Measurements from ENCODE around the gene SPAG5.
A peak's percentile ranks its signal among the peaks of the same experiment; 100 is the strongest.

The SPAG5 gene

DNA sequence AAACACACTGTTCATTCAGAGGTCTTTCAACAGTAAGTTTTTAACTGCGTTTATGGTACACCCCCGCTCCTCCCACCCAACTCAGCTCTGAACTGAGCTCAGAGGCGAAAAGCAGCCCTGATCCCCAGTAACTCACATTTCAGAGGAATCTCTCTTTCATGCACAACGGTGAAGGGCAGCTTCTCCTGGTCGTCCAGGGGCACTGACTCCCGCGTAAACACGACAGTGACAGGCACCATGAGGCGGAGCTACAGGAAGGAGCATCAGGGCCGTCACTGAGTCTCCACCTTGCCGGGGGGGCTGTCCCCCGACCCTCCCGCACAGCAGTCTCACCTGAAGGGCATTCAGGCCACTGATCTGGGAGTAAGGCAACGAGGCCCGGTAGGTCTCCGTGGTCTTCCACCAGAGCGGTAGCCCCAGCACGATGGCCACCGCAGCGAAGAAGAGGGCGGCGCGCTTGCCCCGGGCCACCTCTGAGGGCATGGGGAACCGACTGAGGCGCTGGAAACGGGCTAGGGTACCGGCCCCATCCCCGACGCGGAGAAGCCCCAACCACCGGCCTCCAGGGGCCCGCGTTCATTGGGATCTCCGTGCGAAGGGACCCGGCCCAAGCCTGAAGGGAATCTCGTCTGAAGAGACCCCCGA is 28.0 kb downstream of the SPAG5 start:
- Histone ChIP-seq H3K4me1 (ENCODE audit: insufficient read depth, low read length) (peaks cover 3% of the 10 kb centered on the region; the same call in 1 of the 2 replicates), H3K27me3 (ENCODE audit: insufficient read depth, low read length) (peaks cover 15% of the 10 kb centered on the region; the same call in 1 of the 2 replicates), H3K36me3 (ENCODE audit: insufficient read depth, low read length) (peaks cover 12% of the 10 kb centered on the region; the same call in 1 of the 2 replicates), H3K27ac (ENCODE audit: low read depth, low read length) (peak overlapping the region; percentile 59; the same call in 1 of the 2 replicates), H3K9me3 (ENCODE audit: insufficient read depth, low read depth, low read length) (no peaks in the 10 kb centered on the region), H3K9ac (ENCODE audit: low read depth, low read length) (peak overlapping the region; percentile 76), H3K4me3 (ENCODE audit: low read length) (peak overlapping the region; percentile 96)
- 1% methylated on average over 39 of the region's 39 CpGs for WGBS

DNA sequence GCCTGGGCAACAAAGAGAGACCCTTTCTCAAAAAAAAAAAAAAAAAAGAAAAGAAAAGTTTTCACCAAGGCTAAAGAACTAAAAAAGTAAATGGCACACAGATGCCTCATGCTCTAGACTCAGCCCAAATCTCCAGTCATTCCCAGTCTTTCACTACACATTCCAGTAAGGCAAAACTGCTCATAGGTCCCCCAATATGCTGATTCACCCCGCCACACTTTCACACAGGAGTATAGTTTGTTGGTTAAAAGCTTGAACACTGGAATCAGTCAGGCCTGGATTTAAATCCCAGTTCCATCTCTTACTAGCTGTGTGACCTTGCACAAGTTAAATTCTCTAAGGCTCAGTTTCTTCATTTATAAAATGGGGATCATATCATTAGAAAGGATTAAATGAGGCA is 29.4 kb downstream of the SPAG5 start:
- H3K36me3 ChIP-seq (ENCODE audit: insufficient read depth, low read length) = peaks cover 7% of the 10 kb centered on the region; the same call in 1 of the 2 replicates
- 100% methylated on average over 1 of the region's 1 CpG for WGBS
- H3K9ac ChIP-seq (ENCODE audit: low read depth, low read length) = no peak overlapping the region
- no peak overlapping the region for H3K27ac ChIP-seq (ENCODE audit: low read depth, low read length)
- H3K27me3 ChIP-seq (ENCODE audit: insufficient read depth, low read length) = peaks cover 15% of the 10 kb centered on the region; the same call in 1 of the 2 replicates
- H3K4me3 ChIP-seq (ENCODE audit: low read length) = no peak overlapping the region
- H3K9me3 ChIP-seq (ENCODE audit: insufficient read depth, low read depth, low read length) = no peaks in the 10 kb centered on the region
- peaks cover 3% of the 10 kb centered on the region; the same call in 1 of the 2 replicates for H3K4me1 ChIP-seq (ENCODE audit: insufficient read depth, low read length)

DNA sequence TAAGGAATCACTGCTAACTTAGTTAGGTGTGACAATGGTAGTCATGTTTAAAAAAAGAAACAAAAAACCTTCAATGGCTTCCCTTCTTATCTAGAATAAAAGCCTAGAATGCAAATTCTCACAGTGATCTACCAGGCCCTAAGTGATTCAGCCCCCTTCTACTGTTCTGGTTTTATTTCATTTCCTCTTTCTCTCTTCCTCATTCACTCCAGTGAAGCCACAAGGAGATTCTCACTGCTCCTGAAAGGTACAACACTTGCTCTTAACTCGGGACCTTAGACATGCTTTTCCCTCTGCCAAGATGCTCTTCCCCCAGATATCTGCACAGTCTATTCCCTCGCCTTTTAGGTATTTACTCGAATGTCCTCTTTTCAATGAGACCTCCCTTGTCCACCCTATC is 31.2 kb downstream of the SPAG5 start:
- Histone ChIP-seq H3K27ac (ENCODE audit: low read depth, low read length) (no peak overlapping the region), H3K27me3 (ENCODE audit: insufficient read depth, low read length) (peaks cover 9% of the 10 kb centered on the region; the same call in 1 of the 2 replicates), H3K36me3 (ENCODE audit: insufficient read depth, low read length) (peaks cover 15% of the 10 kb centered on the region), H3K4me3 (ENCODE audit: low read length) (no peak overlapping the region), H3K4me1 (ENCODE audit: insufficient read depth, low read length) (peaks cover 3% of the 10 kb centered on the region; the same call in 1 of the 2 replicates), H3K9ac (ENCODE audit: low read depth, low read length) (no peak overlapping the region), H3K9me3 (ENCODE audit: insufficient read depth, low read depth, low read length) (no peaks in the 10 kb centered on the region)
- WGBS = 93% methylated on average over 3 of the region's 3 CpGs

DNA sequence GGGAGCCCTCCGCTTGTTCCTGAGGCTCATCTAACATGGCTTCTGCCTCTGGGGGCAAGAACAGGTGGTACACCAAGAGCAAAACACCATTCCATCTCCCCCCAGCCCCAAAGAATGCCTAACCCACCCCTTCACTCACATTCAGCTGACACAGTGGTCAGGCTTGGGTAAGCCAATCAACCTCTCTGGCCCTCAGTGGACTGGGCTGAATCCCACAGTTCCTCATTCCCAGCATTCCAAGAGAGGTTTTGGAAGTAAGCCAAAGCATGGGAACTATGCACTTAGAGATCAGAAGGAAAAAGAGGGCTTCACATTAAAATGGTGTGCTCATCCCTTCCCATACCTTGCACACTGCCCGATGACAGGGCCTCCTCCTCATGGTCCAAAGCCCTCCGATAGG is 35.4 kb downstream of the SPAG5 start:
- Histone ChIP-seq H3K4me3 (ENCODE audit: low read length) (no peak overlapping the region), H3K36me3 (ENCODE audit: insufficient read depth, low read length) (peaks cover 37% of the 10 kb centered on the region), H3K9me3 (ENCODE audit: insufficient read depth, low read depth, low read length) (no peaks in the 10 kb centered on the region), H3K27ac (ENCODE audit: low read depth, low read length) (no peak overlapping the region), H3K4me1 (ENCODE audit: insufficient read depth, low read length) (no peaks in the 10 kb centered on the region), H3K27me3 (ENCODE audit: insufficient read depth, low read length) (no peaks in the 10 kb centered on the region), H3K9ac (ENCODE audit: low read depth, low read length) (no peak overlapping the region)
- 100% methylated on average over 3 of the region's 3 CpGs for WGBS

DNA sequence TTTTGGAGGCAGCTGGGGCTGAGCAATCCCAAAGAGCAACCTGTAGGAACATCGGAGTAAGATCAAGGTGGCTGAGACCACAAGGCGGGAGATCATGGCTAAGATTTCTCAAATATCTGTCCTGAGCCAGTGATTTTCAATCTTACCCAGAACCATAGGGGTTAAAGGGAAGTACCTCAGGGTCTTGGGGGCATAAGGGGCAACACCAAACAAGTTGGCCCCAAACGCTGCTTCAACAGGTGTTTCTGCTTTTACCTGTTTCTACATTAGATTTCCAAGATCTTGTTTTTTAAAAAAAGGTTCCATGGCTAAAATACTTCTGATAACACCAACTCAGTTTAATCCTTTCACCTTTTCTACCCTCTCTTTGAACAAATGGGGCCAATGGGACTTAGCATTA is 43.8 kb downstream of the SPAG5 start:
- Histone ChIP-seq H3K9me3 (ENCODE audit: insufficient read depth, low read depth, low read length) (no peaks in the 10 kb centered on the region), H3K9ac (ENCODE audit: low read depth, low read length) (no peak overlapping the region), H3K27ac (ENCODE audit: low read depth, low read length) (no peak overlapping the region), H3K4me3 (ENCODE audit: low read length) (no peak overlapping the region), H3K36me3 (ENCODE audit: insufficient read depth, low read length) (peaks cover 58% of the 10 kb centered on the region), H3K27me3 (ENCODE audit: insufficient read depth, low read length) (no peaks in the 10 kb centered on the region), H3K4me1 (ENCODE audit: insufficient read depth, low read length) (peaks cover 6% of the 10 kb centered on the region; the same call in 1 of the 2 replicates)
- 95% methylated on average over 3 of the region's 3 CpGs for WGBS

DNA sequence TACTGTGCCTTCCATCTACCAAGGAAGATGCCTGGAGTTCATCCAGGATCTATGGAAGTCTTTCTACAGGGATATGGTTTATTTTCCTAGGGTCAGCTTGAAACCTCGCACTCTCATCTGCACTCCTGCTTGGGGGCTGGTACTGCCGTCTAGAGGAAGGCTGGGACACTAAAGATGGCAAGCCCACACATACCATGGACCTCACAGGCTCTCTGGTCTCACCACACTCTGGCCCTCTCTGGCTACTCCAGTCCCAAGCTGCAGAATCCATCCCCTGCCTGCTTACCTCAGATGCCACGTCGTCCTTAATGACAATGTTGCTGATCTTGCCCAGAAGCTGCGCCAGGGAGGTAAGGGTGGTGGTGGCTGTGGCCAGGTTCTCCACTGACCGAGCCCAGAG is 44.3 kb downstream of the SPAG5 start:
- Histone ChIP-seq H3K27ac (ENCODE audit: low read depth, low read length) (no peak overlapping the region), H3K36me3 (ENCODE audit: insufficient read depth, low read length) (peaks cover 54% of the 10 kb centered on the region), H3K27me3 (ENCODE audit: insufficient read depth, low read length) (no peaks in the 10 kb centered on the region), H3K4me1 (ENCODE audit: insufficient read depth, low read length) (peaks cover 6% of the 10 kb centered on the region; the same call in 1 of the 2 replicates), H3K9ac (ENCODE audit: low read depth, low read length) (no peak overlapping the region), H3K4me3 (ENCODE audit: low read length) (no peak overlapping the region), H3K9me3 (ENCODE audit: insufficient read depth, low read depth, low read length) (no peaks in the 10 kb centered on the region)
- 94% methylated on average over 6 of the region's 6 CpGs for WGBS

DNA sequence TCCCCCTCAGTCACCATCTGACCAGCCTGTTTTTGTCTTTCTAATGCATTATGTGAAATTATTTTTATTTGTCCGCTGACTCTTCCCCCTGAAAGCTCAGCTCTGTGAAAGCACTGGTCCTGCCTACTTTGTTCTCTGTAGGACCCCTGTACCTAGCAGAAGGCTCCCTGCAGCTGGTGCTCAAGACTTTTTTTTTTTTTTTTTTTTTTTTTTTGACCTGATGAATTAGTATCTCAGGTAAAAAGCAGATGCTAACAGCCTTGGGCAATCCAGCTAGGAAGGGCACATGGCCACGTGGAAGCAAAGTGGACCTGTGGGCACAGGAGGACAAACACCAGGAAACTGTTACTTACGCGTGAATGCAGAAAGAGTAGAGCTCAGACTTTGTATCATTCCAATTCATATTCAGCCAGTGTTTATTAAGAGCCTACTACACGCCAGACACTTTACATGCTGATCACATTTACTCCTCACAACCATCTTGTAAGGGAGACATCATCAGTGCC is 45.8 kb downstream of the SPAG5 start:
- Histone ChIP-seq H3K4me3 (ENCODE audit: low read length) (peak overlapping the region; percentile 47), H3K9ac (ENCODE audit: low read depth, low read length) (no peak overlapping the region), H3K27ac (ENCODE audit: low read depth, low read length) (no peak overlapping the region), H3K27me3 (ENCODE audit: insufficient read depth, low read length) (no peaks in the 10 kb centered on the region), H3K36me3 (ENCODE audit: insufficient read depth, low read length) (peaks cover 46% of the 10 kb centered on the region), H3K9me3 (ENCODE audit: insufficient read depth, low read depth, low read length) (no peaks in the 10 kb centered on the region), H3K4me1 (ENCODE audit: insufficient read depth, low read length) (peaks cover 6% of the 10 kb centered on the region; the same call in 1 of the 2 replicates)
- 79% methylated on average over 5 of the region's 5 CpGs for WGBS

DNA sequence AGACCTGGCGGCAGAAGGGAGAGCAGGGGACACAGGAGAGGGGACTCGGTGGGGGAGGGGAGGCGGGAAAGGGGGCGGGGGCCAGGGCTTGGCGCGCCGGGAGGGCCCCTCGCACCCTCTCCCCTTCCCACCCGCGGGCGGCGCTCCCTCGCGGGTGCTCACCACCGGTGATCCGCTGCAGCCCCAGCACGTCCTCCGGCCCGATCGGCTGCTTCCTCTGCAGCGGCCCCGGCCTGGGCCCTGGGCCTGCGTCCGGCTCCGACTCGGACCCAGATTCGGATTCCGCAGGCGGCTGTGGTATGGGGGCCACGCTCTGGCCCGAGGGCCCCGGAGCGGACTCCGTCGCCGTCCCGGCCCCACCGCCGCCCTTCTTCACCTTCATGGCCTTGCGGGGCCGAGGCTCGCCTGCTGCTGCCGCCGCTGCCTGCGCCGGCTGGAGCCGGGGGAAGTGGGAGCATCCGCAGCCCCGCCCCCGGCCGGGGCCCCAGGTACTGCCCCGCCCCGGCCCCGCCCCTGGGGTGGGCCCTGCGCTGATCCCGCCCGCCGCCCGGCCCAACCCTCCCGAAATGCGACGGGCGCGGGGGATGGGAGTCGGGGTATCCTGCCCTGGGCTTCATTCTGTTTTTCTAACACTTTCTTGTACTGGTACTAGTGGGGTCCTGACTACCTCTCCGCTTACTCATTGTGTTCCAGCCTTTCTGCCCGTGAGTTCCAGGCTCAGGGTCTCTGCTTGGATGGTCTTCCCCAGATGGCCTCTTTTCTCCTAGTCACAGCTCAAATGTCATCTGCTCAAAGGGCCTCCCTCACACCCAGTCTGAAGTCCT is 46.4 kb downstream of the SPAG5 start, which contains the start of gene UNC119:
TSS of gene UNC119 (minus strand) at position 449 of the 824 bp plus-strand sequence. CDS start at position 382, 67 bp downstream.
- Histone ChIP-seq H3K4me1 (ENCODE audit: insufficient read depth, low read length) (peaks cover 6% of the 10 kb centered on the region; the same call in 1 of the 2 replicates), H3K9me3 (ENCODE audit: insufficient read depth, low read depth, low read length) (no peaks in the 10 kb centered on the region), H3K27ac (ENCODE audit: low read depth, low read length) (0 out of 2 replicates have a peak within 1 kb of the TSS, but pooled peaks have one; percentile 51)

DNA sequence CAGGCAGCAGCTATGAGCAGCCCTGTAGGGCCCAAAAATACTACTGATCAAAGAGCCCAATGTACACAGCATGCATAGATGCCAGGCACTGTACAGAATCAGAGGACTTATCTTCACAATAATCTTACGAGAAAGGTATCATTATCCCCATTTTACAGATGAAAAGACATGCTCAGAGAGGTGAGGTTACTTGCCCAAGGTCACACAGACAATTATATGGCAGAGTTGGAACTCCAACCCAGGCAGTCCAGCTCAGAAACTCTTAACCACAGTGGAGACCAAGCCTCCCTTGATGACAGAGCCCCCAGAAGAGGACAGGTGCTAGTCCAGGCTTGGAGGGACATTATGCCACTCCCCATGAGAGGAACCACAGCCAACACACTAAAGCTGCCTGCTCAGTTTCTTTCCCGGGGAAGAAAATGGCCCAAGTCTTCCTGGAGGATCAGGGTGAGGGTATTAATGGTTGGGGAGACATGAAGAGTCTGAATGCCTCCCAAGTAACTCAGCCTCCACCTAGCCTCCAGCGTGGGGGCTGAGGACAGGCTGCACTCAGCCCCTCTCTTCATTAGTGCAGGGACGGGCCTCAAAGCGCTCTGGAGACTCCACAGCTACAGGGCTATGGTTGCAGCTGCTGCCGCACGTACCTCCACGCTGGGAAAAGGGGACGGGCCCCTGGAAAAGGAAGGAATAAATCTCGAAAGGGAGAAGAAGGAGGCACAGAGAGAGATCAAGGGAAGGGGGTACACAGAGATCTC is 47.2 kb downstream of the SPAG5 start:
- H3K4me3 ChIP-seq (ENCODE audit: low read length) = peak overlapping the region; percentile 85
- H3K27ac ChIP-seq (ENCODE audit: low read depth, low read length) = no peak overlapping the region
- H3K9ac ChIP-seq (ENCODE audit: low read depth, low read length) = peak overlapping the region; percentile 70
- 20% methylated on average over 10 of the region's 10 CpGs for WGBS
- peaks cover 6% of the 10 kb centered on the region; the same call in 1 of the 2 replicates for H3K4me1 ChIP-seq (ENCODE audit: insufficient read depth, low read length)
- no peaks in the 10 kb centered on the region for H3K9me3 ChIP-seq (ENCODE audit: insufficient read depth, low read depth, low read length)
- H3K27me3 ChIP-seq (ENCODE audit: insufficient read depth, low read length) = no peaks in the 10 kb centered on the region
- peaks cover 43% of the 10 kb centered on the region for H3K36me3 ChIP-seq (ENCODE audit: insufficient read depth, low read length)

More for the DNA sequence above, 46.4 kb downstream of the SPAG5 start, which contains the start of gene UNC119:
- Histone ChIP-seq H3K36me3 (ENCODE audit: insufficient read depth, low read length) (peaks cover 43% of the 10 kb centered on the region), H3K9ac (ENCODE audit: low read depth, low read length) (peak within 1 kb of the TSS; percentile 82), H3K4me3 (ENCODE audit: low read length) (peak within 1 kb of the TSS; percentile 85), H3K27me3 (ENCODE audit: insufficient read depth, low read length) (no peaks in the 10 kb centered on the region)
- under 1% methylated on average over 66 of the region's 67 CpGs for WGBS

DNA sequence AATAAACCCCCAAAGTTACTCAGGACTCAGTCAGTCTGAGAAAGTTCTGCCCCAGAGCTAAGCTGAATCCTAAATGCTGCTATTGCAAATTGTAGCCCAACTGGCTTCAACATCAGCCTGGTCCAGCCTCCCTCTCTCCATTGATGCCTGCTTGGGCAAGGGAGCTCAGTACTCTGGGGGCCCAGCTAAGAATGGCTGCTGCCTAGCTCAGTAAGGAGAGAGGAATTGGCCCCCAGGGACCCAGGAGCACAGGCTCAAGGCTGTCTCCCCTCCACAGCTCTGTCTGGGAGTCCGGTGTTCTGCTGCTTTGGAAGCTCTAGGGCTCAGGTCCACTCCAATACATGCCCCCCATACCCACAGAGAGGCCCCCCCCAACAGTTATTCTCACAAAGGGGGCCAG is 48.0 kb downstream of the SPAG5 start:
- Histone ChIP-seq H3K36me3 (ENCODE audit: insufficient read depth, low read length) (peaks cover 36% of the 10 kb centered on the region), H3K27me3 (ENCODE audit: insufficient read depth, low read length) (no peaks in the 10 kb centered on the region), H3K4me1 (ENCODE audit: insufficient read depth, low read length) (peaks cover 6% of the 10 kb centered on the region; the same call in 1 of the 2 replicates), H3K27ac (ENCODE audit: low read depth, low read length) (no peak overlapping the region), H3K4me3 (ENCODE audit: low read length) (no peak overlapping the region), H3K9me3 (ENCODE audit: insufficient read depth, low read depth, low read length) (no peaks in the 10 kb centered on the region), H3K9ac (ENCODE audit: low read depth, low read length) (no peak overlapping the region)
- WGBS = 90% methylated on average over 1 of the region's 1 CpG

Measured in HUES64 (cell line).